Mesenteric fat pad (tissue), 1 donor: ENCODE data around the gene TOR1A. TPM values are rescaled to one million over a fixed set of nuclear protein-coding genes. Genes with fewer than 3 reads are reported as not detected.
"Not testable (repeated sequence)": the region's sequence is repeated elsewhere in the genome, so short reads cannot be mapped to it uniquely, and the experiment has no call there.

Experiments used
- DNase-seq: peaks from one replicate; pipeline ENCODE4 v3.0.0-alpha.2; 2020; ENCODE audit warnings: low spot score
- total RNA-seq: library from RNA; stranded (reverse); fragmentation: NEBNext Ultra II Directional; extraction: Animal tissue kit (Norgen Biotek cat#: 25700); gene quantifications from one replicate; pipeline ENCODE4 v1.2.1, GENCODE V29; 2021
- donor health status: DM: yes; HTN: yes; CAD: no.

TOR1A gene
- total RNA-seq, 1 donor from 2014 or later, result 33.9 TPM

DNA sequence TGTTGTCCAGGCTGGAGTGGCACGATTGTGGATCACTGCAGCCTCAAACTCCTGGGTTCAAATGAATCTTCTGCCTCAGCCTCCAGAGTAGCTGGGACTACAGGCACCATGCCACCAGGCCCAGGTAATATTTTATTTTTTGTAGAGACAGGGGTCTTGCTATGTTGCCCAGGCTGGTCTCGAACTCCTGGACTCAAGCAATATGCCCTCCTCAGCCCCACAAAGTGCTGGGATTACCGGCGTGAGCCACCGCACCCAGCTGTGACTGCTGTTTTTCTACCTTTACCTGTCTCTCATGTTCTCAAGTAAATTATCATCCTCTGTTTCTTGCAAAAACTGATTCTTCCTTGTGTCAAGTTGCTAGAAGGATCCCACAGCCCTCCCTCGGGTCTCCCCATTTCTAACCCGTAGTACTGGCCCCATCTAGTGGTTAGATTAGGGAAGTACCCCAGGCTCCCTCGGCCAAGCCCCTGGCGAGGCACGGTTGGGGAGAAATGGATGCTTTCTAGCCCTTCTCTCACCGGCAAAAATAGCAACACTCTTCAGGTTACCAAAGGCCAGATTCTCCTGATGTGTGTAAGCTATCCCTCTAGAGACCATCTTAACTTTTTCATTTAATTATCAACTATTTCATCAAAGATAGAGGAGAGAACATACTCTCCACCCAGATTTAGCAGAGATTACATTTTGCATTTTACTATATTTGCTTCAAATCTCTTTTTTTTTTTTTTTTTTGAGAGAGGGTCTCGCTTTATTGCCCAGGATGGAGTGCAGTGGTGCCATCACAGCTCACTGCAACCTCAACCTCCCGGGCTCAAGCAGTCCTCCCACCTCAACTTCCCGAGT lies 40.2 kb downstream of the TOR1A start:
- no peak for DNase-seq

DNA sequence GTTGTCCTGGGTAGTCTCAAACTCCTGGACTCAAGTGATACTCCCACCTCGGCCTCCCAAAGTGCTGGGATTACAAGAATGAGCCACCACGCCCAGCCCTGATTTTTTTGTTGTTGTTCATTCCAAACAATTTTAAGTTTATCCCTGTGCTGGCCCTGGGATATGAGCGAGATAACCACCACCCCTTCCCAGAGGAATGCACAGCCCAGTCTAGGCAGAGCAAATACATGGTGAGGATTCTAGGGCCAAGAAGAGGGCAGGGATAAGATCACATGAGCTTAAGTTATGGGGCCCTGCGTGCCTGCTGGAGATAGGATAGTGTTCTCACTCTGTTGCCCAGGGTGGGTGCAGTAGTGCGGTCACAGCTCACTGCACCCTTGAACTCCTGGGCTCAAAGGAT lies 42.0 kb downstream of the TOR1A start:
- DNase-seq, result no peak

DNA sequence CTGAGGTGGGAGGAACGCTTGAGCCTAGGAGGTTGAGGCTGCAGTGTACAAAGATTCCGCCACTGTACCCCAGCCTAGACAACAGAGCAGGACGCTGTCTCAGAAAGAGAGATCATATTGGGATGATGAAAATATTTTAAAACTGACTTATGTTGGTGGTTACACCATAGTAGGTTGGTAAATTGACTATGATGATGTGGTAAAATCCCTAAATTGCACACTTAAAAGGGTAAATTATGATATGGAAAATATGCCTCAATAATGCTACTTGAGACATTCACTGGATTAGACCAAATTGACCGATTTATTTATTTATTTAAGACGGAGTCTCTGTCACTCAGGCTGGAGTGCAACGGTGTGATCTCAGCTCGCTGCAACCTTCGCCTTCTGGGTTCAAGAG lies 42.8 kb downstream of the TOR1A start:
- DNase-seq, result no peak

DNA sequence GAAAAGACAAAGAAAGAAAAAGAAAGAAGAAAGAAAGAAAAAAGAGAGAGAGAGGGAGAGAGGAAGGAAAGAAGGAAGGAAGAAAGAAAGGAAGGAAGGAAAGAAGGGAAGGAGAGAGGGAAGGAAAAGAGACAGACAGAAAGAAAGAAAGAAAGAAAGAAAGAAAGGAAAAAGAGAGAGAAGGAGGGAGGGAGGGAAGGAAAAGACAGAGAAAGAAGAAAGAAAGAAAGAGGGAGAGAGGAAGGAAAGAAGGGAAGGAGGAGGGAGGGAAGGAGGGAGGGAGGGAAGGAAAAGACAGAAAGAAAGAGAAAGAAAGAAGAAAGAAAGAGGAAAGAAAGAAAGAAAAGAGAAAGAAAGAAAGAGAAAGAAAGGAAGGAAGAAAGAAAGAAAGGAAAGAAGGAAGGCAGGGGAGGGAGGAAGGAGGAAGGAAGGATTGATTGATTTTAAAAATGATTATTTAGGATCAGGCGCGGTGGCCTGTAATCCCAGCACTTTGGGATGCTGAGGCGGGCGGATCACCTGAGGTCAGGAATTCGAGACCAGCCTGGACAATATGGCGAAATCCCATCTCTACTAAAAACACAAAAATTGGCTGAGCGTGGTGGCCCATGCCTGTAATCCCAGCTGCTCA lies 44.3 kb downstream of the TOR1A start:
- DNase-seq, result no peak

DNA sequence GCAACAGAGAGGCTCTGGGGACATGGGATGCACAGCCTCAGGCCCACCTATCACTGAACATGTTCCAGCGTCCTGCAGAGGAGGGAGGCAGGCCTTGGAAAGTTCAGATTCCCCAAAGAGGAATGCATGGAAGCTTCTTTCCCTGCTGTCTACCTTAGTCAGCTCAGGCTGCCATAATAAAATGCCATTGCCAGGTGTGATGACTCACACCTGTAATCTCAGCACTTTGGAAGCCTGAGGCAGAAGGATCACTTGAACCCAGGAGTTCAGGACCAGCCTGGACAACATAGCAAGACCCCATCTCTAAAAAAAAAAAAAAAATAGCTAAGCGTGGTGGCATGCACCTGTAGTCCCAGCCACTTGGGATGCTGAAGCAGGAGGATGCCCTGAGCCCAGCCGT lies 45.5 kb downstream of the TOR1A start:
- no peak for DNase-seq

DNA sequence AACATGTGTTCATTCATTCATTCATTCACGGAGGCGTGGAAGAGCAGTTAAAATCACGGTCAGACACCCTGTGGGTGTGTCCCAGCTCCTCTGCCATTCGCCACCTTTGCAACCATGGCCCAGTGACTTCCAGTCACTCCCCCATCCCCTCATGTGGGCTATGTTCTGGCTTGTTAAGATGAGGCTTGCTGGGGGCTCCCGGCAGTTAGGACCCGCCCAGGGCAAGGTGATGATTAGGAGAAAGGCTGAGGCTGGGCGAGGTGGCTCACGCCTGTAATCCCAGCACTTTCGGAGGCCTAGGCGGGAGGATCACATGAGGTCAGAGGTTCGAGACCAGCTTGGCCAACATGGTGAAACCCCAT lies 46.2 kb downstream of the TOR1A start:
- no peak for DNase-seq

DNA sequence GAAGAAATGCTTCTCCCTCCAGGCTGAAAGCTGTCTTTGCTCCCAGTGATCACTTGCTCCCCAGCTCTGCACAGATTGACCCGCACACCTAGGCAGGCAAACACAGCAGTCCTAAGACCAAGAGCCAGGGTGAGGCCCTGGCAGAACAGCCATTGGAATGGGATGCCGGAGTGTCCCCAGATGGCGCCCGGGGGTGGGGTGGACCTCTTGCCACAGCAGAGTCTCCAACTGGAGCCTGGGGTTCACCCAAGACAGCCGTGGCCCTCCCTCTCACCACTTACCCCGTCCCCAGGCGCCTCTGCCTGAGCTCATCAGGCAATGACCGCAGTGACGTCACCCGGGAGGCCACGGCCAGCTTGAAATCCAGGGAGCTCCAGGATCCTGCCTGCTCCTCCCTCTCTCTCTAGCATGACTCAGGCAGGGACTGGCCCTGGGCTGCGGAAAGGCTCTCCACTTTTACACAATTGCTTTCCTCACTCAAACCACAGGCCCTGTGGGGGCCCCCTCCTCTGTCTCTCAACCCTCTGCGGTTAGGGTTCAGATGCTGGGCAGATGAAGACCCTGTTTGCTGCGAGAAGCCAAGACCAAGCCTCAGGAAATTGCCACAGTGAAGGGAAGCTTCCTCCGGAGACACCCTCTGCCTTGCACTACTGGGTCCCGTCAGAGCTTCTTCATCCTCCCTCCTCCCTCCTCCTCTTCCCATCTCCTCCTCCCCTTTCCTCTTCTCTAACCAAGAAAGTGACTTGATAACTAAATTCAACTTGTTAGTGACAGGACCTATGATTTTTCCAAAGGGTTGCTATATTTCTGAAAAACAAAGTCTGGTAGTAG lies 46.8 kb downstream of the TOR1A start:
- DNase-seq, result peak; percentile 96

DNA sequence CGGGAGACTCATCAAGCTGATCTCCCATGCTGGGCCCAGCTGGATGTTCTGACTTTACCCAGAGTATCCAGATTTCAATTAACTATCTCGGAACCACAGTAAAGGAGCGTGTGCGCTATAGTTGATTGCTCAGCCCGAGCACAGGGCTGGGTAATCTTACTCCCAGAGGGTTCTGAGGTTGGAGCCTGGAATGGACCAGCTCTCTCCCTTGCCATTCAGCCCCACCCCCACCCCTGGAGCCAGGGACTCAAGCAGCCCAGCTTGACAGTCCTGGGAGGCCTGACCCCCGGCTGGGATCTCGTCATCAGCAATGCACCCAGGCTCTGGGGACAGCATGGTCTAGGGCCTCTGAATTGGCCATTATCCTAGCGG lies 47.4 kb downstream of the TOR1A start:
- no peak for DNase-seq

DNA sequence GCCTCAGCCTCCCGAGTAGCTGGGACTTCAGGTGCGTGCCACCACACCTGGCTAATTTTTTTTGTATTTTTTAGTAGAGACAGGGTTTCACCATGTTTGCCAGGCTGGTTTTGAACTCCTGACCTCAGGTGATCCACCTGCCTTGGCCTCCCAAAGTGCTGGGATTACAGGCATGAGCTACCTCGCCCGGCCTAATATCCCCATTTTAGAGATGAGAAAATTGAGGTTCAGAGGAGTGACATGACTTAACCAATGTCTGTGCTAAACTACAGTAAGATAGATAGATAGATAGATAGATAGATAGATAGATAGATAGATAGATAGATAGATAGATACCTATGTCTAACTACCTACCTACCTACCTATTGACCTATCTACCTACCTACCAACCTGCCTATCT lies 47.8 kb downstream of the TOR1A start:
- DNase-seq, result not testable (repeated sequence)

DNA sequence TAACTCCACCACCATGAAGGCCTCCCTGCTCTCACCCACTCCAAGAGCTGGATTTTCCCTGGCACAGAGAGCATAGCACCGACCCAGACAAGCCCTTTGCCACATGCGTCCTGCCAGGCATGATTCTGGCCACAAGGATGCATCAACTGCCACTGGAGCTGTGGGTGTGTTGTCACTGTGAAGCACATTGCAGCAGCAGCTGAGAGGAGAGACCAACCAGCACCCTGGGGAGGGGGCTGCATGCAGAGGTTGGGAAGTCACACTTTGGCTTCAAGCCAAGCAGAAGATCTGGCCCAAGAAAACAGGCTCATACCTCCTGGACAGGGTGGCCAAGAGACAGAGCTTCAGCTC lies 48.5 kb downstream of the TOR1A start:
- DNase-seq, result no peak

DNA sequence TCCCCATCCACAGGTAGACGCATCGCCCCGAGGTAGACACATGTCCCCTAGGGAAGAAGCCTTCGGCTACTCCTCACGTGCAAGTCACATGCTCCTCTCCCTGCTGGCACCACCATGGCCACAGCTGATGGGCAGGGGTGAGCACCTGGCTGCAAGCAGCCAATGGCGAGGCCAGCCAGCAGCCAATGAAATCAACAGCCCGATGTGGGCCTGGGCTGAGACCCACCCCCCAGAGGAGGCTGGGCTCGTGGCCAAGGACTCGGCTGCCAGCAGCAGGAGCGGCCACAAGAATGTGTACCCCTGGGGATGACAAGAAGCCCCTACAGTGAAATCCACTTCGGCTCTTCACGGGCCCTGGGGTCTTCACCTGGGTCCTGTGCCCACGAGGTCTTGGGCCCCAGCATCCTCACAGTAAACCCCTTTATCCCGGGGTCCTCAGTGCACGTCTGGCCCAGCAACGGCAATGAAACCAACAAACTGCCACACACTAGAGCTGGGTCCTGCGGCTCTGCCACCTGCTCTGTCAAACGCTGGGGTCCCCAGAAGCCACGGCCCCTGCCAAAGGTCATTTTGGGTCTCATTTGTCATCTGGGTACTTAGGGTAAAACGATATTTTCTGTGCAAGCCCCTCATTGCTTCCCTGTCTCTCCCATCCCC lies 49.0 kb downstream of the TOR1A start:
- no peak for DNase-seq

DNA sequence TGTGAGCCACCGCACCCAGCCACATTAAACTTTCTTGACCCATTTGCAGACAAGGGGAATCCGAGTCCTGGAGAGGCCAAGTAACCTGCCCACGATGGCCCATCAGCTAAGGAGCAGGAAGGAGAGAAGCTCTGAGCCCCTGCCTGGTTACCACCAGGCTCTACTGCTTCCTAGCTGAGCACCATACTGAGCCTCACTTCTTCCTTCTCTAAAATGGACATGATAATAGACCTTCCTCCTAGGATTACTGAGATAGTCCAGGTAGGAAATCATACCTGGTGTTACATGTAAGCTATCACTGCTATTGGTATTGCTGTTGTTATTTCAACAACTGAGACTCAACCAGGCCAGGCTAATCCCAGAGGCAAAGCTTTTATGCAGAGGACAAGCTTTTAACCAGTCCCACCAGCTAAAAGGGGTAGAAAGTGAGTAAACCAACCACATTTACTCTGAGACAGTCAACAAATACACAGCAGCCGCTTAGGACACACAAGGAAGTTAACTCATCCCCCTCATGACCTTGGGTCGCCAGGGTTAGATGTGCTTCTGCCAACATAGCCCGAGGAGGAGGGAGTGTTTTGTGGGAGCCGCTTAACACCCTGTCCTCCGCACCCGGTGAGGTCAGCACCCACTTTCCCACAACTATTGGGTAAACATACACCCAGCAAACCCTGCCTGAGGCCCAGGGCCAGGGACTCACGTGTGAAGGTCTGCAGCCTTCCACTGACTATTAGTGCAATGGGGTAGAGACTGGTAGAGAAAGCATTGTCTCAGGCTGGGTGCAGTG lies 50.5 kb downstream of the TOR1A start:
- DNase-seq, result no peak

DNA sequence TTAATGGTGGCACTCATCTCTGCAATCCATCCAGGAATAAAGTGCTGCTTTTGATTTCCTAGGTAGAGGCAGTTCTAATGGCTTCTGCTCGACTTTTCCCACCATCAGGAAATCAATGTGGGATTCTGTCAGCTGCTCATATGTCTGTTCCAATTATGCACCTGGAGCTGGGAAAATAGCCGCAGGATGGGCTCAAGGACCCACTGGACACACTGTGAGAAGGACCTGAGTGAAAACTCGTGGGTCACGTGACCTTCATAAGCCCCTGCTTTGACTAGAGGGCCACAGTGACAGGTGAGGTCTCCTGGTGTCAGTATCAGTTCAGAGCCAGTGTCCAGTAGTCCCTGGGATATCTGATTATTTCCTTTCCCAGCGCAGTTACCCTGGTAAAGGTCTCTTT lies 53.2 kb downstream of the TOR1A start:
- no peak for DNase-seq

DNA sequence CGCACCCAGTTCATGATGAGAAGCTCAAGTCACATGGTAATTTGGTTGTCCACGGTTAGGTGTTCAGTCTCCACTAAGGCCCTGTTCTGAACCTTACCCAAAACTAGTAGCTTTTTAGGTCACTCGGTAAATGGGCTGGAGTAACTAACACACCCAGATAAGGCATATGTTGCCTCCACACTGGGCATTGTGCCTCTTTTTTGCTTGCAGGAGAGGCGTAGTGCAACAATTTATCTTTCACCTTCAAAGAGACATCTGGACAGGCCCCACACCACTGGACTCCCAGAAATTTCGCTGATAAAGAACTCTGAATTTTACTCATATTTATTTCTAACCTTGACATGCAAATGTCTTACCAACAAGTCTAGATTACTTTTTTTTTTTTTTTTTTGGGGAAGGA lies 54.3 kb downstream of the TOR1A start:
- no peak for DNase-seq

DNA sequence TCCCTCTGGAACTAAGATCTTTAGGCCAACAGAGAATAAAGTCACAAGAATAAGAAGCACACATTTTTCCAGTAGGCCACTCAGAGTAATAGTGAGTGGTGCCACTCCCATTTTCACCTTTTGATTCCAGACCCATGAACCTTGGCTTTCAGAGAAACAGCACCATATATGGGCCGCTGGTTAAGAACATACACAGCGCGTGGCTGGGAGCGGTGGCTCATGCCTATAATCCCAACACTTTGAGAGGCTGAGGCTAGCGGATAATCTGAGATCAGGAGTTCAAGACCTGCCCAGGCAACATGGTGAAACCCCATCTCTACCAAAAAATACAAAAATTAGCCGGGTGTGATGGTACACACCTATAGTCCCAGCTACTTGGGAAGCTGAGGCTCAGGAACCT lies 55.5 kb downstream of the TOR1A start:
- DNase-seq, result no peak

DNA sequence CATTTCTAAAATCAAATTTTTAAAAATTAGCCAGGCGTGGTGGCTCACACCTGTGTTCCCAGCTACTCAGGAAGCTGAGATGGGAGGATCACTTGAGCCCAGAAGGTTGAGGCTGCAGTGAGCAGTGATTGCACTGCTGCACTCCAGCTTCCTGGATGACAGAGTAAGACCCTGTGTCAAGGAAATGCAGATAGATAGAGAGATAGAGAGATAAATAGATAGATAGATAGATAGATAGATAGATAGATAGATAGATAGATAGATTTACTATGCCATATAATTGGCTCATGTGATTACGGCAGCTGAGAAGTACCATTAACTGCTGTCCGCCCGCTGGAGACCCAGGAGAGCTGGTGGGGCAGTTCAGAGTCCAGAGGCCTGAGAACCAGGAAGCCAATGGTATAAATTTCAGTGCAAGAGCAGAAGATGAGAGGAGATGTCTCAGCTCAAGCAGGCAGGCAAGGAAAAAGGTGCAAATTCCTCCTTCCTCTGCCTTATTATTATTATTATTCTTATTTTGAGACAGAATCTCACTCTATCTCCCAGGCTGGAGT lies 58.1 kb downstream of the TOR1A start:
- no peak for DNase-seq

DNA sequence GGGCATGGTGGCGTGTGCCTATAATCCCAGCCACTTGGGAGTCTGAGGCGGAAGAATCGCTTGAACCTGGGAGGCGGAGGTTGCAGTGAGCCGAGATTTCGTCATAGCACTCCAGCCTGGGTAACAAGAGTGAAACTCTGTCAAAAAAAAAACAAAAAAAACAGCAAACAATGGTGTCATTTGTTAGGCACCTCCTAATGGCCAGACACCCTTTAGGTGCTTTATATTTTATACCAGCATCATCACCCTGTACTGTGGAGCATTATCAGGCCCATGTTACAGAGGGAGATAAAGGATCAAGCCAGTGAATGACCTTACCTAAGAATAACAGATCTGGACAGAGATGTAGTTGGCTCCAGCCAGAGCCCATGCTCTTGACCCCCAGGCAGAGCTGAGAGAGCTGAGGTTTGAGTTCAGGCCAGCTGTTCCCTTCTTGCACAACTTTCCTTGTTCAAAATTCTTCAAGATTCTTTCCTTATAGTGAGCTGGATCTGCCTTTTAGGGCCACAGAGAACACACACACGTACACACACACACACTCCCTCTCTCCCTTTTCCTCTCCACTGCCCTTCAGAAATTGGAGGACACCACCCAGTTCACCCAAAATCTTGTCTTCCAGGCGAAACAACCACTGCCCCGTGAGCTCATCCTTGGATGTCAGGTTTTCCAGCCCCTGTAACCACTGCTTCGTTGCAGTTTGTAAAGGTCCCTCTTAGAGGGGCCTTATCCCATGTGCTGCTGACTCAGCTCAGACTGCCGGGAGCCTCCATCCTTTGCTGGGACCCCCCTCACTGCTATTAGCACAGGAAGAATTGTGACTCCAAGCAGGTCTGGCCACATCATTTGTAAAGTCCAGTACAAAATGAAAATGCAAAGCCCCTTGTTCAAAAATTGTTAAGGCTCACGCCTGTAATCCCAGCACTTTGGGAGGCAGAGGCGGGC lies 60.7 kb downstream of the TOR1A start:
- DNase-seq, result no peak
